Measurements from ENCODE around the gene COL26A1.

Gene COL26A1

DNA sequence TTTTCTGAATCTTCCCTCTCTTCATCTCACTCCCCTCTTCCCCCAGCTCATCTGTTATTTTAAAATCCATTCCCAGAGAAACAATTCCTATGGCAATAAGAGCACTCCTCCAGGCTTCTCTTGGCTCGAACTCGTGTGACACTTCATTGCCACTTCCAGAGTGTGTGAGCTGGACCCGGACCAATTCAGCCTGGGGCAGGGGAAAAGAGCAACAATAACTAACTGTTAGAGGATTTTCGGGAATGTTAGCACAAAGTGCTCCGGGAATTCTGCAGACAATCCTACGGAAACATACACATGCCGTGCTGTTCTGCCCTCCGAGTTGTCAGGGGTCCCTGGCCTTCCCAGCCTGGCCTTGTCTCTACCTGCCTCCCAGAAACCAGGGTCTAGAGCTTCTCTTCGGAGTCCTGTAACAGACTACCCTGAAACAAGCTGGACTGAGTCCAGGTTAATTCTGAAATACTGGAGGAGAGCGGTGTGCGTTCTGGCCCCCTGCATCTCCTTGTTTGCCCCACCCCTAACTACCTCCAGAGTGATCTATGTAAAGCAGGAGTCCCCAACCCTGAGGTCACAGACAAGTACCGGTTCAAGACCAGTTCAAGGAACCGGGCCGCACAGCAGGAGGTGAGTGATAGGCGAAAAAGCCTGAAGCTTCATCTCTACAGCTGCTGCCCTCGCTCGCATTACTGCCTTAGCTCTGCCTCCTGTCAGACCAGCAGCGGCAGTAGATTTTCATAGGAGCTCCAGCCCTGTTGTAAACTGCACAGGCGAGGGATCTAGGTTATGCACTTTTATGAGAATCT lies 11.3 kb downstream of the COL26A1 start:
- DNase-seq (ENCODE audit: low spot score), result no peak

DNA sequence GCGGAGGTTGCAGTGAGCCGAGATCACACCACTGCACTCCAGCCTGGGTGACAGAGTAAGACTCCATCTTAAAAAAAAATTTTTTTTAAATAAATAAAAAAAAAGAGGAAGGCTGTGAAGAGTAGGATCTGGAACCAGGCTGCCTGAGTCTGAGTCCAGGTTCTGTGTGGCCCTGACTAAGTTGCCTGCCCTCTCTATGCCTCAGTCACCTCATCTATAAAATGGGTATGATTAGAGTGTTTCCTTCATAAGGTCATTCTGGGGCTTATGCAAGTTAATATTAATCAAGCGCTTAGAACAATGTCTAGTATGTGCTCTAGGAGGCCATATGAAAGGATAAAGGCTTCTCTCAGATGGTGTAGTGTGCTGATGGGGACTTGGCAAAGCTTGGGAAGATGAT lies 12.3 kb downstream of the COL26A1 start:
- no peak for DNase-seq (ENCODE audit: low spot score)

DNA sequence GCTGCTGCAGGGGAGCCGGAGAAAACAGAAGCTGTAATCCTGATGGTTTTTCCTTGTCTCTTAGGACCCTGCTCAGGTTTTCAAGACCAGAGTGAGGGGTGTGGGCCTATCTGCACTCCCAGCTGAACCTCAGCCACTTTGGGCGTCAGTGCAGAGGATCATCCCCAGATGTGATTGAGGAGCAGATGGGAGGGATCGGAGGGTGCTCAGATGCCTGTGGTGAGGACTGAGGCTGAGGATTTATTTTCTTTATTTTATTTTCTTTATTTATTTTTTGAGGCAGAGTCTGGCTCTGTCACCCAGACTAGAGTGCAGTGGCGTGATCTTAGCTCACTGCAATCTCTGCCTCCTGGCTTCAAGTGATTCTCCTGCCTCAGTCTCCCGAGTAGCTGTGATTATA lies 13.9 kb downstream of the COL26A1 start:
- DNase-seq (ENCODE audit: low spot score), result no peak

DNA sequence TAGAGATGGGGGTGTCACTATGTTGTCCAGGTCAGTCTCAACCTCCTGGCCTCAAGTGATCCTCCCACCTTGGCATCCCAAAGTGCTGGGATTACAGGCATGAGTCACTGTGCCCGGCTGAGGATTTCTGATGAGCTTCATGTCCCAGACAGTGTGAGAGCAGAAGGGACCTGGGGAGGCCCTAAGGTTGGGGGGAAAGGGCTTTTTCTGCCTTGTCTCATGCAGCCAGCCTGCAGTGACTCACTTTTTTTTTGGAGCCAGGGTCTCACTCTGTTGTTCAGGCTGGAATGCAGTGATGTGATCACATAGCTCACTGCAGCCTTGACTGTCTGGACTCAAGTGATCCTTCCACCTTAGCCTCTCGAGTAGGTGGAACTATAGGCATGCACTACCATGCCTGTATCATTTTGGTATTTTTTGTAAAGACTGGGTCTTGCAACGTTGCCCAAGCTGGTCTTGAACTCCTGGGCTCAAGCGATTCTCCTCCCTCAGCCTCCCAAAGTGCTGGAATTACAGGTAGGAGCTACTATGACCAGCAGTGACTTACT lies 14.6 kb downstream of the COL26A1 start:
- no peak for DNase-seq (ENCODE audit: low spot score)

DNA sequence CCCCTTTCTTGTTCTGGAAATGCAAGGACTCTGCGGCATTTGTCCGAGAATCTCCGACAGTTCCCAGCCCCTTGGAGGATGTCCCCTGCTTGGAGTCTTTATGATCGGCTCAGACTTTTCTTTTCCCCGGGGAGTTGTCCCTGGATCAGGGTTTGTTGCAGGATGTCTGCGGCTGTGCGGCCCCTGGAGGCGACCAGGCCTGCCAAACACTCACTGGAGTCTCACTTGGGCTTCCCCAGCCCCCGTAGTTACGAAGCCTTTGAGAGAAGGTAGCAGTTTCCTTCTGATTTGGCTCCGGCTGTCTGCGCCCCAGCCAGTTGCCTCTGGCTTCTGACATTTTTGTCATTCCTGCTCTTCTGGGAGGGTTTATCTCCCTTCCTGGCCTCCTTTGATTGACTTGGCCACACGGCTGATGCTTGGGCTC lies 16.1 kb downstream of the COL26A1 start:
- no peak for DNase-seq (ENCODE audit: low spot score)

DNA sequence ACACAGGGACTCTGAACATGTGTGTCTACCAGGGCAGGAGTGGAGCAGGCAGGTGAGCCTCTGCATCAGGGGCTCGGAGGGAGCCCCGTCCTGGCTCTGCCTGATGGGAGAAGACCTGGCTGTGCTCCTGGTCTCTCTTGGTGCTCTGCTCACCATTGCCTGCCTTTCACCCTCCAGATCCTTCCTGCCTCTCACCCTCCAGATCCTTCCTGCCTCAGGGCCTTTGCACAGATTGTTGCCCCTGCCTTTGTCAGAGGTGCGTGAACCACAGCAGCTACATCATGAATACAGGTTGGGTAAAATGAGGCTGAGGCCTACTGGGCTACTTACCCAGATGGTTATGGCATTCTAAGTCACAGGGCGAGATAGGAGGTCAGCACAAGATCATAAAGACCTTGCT lies 16.6 kb downstream of the COL26A1 start:
- DNase-seq (ENCODE audit: low spot score), result no peak

DNA sequence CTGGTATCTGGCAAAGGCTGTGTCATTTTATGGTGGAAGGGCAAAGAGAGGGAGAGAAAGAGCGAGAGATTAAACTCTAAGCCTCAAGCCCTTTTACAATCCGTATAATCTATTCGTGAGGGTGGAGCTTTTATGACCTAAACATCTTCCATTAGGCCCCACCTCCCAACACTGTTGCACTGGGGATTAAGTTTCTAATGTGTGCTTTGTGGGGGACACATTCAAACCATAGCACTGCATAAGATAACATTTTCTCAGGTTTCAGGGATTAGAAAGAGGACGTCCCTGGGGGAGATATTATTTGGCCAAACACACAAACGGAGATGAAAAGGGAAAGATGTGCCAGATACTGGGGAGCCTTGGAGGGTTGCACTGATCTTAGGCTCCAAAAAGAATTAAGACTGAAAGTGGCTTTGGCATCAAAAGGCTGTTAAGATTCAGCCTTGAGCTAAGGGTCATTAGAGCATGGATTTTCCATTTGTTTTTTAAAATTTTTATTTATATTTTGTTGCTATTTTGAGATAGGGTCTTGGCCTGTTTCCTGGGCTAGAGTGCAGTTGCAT lies 19.0 kb downstream of the COL26A1 start:
- no peak for DNase-seq (ENCODE audit: low spot score)

DNA sequence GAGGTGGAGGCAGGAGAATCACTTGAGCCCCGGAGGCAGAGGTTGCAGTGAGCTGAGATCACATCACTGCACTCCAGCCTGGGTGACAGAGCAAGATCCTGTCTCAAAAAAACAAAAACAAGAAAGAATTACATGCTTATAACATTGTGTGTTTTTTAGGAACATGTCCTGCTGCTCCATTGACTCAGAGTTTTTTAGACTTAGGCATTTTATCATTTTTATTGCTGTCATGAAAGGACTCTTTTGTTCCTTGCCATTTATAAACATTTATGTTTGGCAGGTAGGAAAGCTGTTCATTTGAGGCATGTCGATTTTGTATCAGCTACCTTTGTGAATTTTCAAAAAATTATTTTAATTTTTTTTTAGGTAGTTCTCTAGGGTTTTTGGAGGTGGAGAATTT lies 20.3 kb downstream of the COL26A1 start:
- no peak for DNase-seq (ENCODE audit: low spot score)

DNA sequence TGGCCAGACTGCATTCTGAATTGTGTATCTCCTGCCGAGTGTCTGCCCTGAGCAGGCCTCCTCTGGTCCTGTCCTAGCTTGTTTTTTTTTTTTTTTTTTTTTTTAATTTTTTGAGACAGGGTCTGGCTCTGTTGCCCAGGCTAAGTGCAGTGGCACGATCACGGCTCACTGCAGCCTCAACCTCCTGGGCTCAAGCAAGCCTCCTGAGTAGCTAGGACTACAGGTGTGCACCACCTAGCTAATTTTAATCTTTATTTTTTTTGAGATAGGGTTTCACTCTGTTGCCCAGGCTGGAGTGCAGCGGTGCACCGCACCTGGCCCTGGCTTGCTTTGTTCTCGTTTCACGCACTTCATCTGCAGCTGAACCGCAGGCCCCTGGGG lies 23.5 kb downstream of the COL26A1 start:
- DNase-seq (ENCODE audit: low spot score), result no peak

DNA sequence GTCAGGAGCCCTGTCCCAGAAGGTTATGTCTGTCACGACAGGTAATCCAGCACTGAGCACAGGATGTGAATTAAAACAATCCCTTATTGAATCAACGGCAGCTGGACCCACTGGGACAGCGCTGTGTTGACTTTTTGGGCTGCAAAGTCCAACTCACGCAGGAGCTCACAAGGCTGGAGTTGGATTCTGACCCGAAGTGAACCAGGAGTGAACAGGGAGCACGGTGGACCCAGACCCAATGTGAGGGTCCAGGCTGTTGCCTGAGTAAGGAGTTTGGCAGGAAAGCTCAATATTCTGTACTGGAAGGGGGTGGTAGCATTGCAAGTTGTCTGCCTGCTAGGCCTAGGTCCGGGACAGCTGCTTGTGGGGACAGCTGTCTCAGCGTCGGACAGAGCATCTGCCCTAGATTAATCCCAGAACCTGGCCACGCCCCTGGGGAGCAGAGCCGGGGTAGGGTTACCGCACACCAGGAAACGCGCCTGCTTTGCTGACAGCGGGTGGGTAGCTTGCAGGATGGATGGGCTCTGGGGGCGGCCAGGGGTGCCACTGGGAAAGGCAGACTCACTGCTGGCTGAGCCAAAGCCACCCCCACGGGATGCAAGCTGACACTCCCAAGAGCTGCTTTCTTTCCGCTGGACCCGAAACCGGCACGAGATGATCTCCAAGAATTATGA lies 24.0 kb downstream of the COL26A1 start:
- DNase-seq (ENCODE audit: low spot score), result no peak

DNA sequence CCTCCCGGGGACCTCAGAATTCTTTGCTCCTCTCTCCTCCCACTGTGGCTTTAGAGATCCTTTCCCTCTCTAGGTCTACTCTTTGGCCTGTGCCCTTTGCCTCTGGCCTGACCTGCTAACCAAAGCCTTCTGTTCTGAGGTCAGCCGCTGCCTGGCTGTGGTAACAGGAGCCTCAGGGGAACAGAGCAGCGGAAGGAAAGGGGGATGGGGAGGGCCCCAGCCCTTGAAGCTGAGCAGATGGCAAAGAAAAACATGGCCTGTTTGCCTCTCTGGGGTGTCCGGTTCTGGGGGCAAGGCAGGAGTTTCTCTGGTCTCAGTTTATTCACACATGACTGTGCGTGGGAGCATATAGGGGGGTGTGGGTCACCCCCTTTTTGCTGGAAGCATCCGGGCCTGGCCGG lies 28.2 kb downstream of the COL26A1 start:
- DNase-seq (ENCODE audit: low spot score), result no peak

DNA sequence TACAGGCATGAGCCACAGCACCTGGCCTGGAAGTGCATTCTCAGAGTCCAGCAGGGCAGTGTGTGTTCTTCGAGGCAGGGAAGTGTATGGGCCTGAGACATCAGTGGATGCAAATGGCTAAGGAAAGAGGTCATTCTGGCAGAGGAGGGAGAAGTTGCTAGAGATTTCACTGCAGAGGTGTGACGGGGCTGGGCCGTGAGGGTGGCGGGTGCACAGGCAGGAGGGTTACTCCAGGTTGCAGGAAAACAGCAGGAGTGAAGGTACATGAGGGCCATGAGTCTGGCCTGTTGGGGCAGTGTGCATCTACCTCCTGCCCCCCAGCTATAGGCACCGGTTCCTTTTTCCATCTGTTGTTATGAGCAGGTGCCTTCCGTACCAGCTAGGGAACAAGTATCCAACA lies 29.3 kb downstream of the COL26A1 start:
- DNase-seq (ENCODE audit: low spot score), result no peak

DNA sequence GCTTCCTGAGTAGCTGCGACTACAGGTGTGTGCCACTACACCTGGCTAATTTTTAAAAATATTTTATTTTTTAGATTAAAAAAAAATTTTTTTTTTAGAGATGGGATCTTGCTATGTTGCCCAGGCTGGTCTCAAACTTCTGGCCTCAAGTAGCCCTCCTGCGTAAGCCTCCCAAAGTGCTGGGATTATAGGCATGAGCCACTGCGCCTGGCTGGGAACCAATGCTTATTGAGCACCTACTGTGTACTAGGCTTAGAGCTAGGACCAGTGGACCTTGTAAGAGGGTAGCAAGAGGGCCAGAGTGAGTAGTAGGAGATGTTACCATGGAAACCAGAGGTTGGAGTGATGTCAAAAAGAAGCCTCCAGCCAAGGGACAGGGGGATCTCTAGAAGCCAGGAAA lies 31.2 kb downstream of the COL26A1 start:
- DNase-seq (ENCODE audit: low spot score), result no peak

DNA sequence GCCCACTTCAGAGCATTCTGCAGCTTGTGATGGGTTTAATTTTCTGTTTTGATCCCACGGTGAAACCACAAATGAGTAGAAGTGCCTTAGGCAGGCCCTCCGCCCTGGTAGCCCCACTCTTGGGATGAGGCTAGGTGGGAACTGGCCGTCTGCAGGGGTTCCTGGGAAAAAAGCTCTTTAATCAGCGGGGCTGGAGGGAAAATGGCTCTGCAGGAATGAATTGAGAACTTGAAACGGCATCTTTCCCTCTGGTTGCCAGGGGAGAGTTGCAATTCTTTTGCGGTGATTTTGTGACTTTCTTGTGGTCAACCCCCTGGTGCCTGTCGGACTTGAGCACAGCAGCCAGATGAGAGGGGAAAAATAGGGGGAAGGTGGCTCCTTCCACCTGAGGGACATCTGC lies 32.7 kb downstream of the COL26A1 start:
- DNase-seq (ENCODE audit: low spot score), result no peak

DNA sequence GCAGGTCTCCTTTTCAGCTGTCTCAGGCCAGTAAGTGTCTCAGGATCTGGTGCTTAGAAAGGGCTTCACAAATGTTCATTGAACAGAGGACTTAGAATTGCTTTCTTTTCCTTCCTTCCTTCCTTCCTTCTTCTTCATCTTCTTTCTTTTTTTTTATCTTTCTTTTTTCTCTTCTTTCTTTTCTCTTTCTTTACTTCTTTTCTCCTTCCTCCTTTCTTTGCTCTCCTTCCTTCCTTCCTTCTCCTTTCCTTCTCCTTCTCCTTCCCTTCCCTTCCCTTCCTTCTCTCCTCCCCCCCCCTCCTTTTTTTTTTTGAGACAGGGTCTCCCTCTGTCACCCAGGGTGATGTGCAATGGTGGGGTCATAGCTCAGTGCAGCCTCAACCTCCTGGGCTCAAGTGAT lies 34.6 kb downstream of the COL26A1 start:
- no peak for DNase-seq (ENCODE audit: low spot score)

DNA sequence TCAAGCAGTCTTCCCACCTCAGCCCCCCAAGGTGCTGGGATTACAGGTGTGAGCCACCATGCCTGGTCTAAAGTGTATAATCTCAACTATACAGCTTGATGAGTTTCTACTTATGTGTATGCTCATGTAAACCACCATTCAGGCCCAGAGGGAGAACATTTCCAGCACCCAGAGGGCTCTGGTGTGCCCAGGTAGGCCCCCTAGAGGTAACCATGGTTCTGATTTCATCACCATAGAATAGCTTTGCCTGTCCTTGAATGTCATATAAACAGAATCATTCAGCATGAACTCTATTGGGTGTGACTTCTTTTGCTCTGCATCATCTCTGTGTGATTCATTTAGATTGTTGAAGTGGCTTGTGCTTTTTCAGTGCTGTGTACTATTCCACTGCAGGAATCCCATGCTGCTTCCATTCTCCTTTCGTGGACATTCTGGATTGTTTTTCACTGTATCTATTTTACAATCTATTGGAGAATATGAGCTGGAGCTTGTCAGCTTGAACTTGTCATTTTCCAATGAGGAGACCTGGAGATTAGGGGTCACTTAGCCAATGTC lies 35.2 kb downstream of the COL26A1 start:
- DNase-seq (ENCODE audit: low spot score), result no peak

DNA sequence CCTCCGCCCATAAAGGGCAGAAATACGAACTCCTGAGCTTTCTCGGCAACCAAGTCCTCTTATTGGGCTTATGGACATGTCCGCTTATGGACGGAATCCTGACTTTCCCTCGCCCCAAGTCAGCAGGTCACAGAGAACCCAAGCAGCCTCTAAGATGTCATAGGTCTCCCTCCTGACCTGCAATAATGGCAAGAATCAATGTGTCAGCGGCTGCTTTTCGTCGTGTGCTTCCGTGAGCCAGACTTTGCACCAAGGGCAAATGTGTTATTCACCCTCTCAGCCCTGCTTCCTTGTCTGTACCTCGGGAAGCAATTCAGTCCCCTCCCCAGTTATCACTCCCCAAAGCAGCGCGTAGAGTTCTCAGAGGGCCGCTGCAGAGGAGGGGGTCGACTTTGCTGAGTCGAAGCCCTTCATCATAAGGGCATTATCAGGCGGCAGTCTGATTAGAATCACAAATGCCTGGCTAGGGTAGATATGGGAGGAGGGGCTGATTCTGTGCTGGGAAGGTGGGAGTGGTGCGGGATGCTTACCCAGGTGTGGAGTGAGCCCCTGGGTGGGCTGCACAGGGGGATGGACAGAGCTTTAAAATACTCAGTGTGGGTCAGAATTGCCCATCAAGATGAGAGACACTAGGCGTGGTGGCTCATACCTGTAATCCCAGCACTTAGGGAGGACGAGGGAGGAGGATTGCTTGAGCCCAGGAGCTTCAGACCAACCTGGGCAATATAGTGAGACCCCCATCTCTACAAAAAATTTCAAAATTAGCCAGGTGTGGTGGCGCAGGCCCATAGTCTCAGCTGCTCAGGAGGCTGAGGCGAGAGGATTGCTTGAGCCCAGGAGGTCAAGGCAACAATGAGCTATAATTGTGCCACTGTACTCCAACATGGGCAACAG lies 36.0 kb downstream of the COL26A1 start:
- no peak for DNase-seq (ENCODE audit: low spot score)

DNA sequence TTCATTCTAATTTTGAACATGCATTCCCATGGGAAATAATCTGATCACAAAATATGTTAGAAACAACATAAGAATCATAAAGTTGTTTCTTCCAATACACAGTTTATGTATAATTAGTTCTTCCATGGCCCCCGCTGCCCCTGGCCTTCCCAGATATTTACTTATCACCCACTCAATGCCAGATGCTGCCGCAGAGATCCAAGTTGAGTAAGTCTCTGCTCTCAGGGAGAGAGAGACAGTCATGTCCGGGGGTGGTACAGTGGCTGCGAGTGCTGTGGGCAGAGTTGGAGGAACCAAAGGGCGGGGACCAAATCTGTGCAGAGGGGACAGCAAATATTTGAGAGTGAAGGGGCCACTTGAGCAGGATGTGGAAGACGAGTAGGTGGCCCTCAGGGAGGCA lies 37.1 kb downstream of the COL26A1 start:
- DNase-seq (ENCODE audit: low spot score), result no peak

DNA sequence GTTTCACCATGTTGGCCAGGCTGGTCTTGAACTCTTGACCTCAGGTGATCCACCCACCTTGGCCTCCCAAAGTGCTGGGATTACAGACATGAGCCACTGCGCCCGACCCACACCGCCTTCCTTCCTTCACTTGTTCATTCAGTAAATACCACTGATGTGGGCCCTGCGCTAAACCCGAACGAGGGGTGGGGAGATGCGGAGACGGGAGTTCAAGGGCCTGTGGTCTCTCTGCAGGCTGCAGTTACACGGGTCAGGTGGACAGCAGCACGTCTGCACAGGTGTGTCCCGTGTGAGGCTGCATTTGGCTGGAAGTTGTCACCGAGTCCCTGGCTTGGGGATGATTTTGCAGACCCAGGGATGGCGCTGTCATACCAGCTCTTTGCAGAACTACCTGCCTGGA lies 38.1 kb downstream of the COL26A1 start:
- no peak for DNase-seq (ENCODE audit: low spot score)

DNA sequence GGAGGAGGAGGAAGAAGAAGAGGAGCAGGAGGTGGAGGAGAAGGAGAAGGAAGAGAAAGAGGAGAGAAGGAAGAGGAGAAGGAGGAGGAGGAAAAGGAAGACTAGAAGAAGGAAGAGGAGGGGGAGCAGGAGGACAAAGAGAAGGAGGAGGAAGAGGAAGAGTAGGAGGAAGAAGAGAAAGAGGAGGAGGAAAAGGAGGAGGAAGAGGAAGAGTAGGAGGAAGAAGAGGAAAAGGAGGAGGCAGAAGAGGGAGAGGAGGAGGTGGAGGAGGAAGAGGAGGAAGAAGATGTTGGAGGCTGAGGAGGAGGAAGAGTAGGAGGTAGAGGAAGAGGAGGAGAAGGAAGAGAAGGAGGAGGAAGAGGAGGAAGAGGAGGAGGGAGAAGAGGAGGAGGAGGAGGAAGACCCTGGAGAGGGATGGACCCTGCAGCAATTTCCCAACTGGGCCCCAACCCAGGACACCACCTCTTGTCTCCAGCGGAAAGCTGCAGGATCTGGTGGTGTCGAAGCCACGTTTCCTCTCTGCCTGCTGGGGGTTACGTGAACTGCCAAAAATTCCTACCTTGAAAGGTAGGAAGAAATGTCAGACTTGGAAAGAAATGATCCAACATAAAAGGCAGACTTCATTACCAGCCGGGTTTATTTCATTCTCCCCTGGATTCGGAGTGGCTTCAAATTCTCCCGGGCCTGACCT lies 38.9 kb downstream of the COL26A1 start:
- no peak for DNase-seq (ENCODE audit: low spot score)

DNA sequence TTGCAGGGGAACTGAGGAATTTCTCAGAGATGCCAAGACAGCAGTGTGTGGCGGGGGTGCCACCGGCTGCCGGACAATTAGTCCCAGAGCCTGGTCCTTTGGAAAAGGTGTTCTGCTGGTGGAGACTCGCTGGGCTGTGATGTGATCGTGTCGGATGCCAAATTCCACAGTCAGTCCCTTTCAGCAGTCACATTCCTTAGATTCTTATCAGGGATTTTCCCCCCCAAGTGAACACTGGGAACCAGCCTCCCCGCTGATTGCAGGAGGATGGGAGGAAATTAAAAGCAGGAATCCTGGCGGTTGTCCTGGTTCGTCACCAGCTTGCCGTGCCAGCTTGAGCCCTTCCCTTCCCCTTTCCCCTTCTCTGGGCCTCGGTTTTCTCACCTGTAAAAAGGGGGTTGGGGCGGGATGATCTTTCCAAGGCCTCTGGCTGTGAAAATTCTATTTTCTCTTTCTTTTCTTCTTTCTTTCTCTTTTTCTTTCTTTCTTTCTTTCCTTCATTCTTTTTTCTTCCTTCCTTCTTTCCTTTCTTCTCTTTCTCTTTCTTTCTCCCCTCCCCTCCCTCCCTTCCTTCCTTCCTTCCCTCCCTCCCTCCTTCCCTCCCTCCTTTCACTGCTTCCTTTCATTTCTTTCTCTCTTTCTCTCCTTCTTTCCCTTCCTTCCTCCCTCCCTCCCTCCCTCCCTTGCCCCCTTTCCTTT lies 39.6 kb downstream of the COL26A1 start:
- no peak for DNase-seq (ENCODE audit: low spot score)
